Transverse colon (tissue), 4 donors: ENCODE data around the gene HAO2. TPM values are rescaled to one million over a fixed set of nuclear protein-coding genes. Genes with fewer than 3 reads are reported as not detected.

Experiments
- DNase-seq: peaks from one replicate; pipeline ENCODE4 v3.0.0-alpha.2; 2019
- H3K27ac ChIP-seq, 4 donors: fragments of 200-600 bp; sonication (generic); 2 replicates each; pipeline ENCODE4 v1.5.1; 2016 to 2018; ENCODE audit warnings: inconsistent platforms in 4 of 4
- H3K27me3 ChIP-seq: fragments of 200-600 bp; sonication (generic); 2 replicates; pipeline ENCODE4 v1.5.1; 2017; ENCODE audit warnings: inconsistent platforms
- H3K36me3 ChIP-seq, 4 donors: fragments of 200-600 bp; sonication (generic); 2 replicates each; pipeline ENCODE4 v1.5.1; 2017 to 2019; ENCODE audit warnings: inconsistent platforms in 4 of 4
- H3K4me1 ChIP-seq, 4 donors: fragments of 200-600 bp; sonication (generic); 2 replicates each; pipeline ENCODE4 v1.5.1; 2017 to 2020; ENCODE audit warnings: inconsistent platforms in 4 of 4
- H3K4me3 ChIP-seq, 4 donors: fragments of 200-600 bp; sonication (generic); 1 replicate in 1 of 4; 2 replicates in 3 of 4; pipeline versions ENCODE4 v1.5.1 to v1.6.1; 2017 to 2019; ENCODE audit warnings: inconsistent platforms in 4 of 4
- H3K9me3 ChIP-seq, 2 donors: fragments of 200-600 bp; sonication (generic); 2 replicates each; pipeline ENCODE4 v1.5.1; 2017 to 2019; ENCODE audit warnings: inconsistent platforms in 2 of 2
- CTCF ChIP-seq, 5 experiments: fragments of 200-600 bp in 3 of 5; fragments of 450-650 bp in 2 of 5; sonication (generic) in 3 of 5; IDR thresholded peaks; 1 replicate in 2 of 5; 2 replicates in 3 of 5; pipeline ENCODE4 v1.5.1; 2016 to 2017; ENCODE audit warnings: antibody characterized with exemption in 5 of 5, inconsistent platforms in 3 of 5, mild to moderate bottlenecking in 2 of 5, moderate library complexity in 1 of 5
- EP300 ChIP-seq: sonication (generic); formaldehyde crosslinking; IDR thresholded peaks from one replicate; pipeline ENCODE4 v1.6.1; 2017; ENCODE audit warnings: antibody characterized with exemption, low read depth
- POLR2A ChIP-seq: fragments of 450-650 bp; IDR thresholded peaks from one replicate; pipeline ENCODE4 v1.6.1; 2016; ENCODE audit warnings: antibody characterized with exemption, mild to moderate bottlenecking, moderate library complexity
- POLR2AphosphoS5 ChIP-seq, 3 donors: sonication (generic); formaldehyde crosslinking; IDR thresholded peaks; one replicate each; pipeline ENCODE4 v1.6.1; 2016; ENCODE audit warnings: antibody characterized with exemption in 3 of 3
- WGBS, 2 donors: methylation state at CpG; one replicate each; pipeline ENCODE4 v1.1.5; 2018; ENCODE audit warnings: low coverage in 1 of 2; 5-methylcytosine and 5-hydroxymethylcytosine counted together
- in situ Hi-C, 4 donors: fragments of 200-750 bp; cut with MboI; loops; one replicate each; pipeline versions ENCODE4 v1.15.0 to v1.15.1; 2017; ENCODE audit warnings: low sequenced_read_pairs in 3 of 4, low pct_ligation_motif_present in 1 of 4, low pct_unique_long_range_greater_than_20kb in 1 of 4
- intact Hi-C: fragments of 100-400 bp; cut with DNase I; formaldehyde crosslinking; loops from one replicate; pipeline ENCODE4 v1.15.1; 2023; ENCODE audit warnings: low total_unique reads
- small RNA-seq, 4 donors: library from RNA; depleted of rRNA; stranded (forward); fragments of <200 nt; gene quantifications; one replicate each; pipeline ENCODE3, GENCODE V24; 2016
- total RNA-seq, 4 donors: library from RNA; depleted of rRNA; stranded (reverse); fragments of >200 nt; gene quantifications; one replicate each; pipeline ENCODE4 v1.1.0, GENCODE V29; 2016

HAO2 gene
- total RNA-seq, 4 donors from 2014 or later, result not detected

DNA sequence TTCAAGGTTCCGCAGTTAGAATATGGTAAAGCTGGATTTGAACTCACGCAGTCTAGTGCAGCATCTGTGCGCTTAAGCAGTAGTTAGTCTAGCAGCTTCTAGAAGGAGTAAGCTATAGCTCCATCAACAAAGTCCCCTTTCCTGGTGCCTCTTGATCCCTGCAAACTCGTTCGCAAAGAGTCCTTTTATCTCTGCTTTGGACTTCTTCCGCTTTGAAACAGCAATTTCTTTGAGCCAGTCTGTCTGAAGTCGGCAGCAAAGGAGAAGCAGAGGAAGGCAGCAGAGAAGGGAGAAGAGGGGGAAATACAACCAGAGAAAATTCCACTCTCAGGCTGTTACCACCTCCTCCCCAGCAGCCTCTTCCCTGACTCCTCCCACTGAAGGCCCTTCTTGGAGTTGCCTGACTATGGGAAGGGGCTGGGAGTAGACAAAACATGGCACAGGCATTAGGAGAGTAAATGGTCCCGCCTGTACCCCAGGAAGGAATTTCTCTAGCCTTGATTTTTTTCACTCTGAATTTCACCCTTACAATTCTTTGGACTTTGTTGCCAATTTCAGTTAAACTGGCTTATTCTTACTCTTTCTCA lies 72.2 kb downstream of the HAO2 start:
- H3K36me3 ChIP-seq, result no peaks in the 10 kb centered on the region
- intact Hi-C loops (no loop called here), in situ Hi-C loops (no loop called here)
- no peaks in the 10 kb centered on the region for H3K27me3 ChIP-seq
- no peaks in the 10 kb centered on the region for H3K4me1 ChIP-seq
- no peak overlapping the region for H3K4me3 ChIP-seq
- no peaks in the 10 kb centered on the region for H3K9me3 ChIP-seq
- DNase-seq, result no peak
- 72 to 94% methylated on average over 6 to 8 of the region's 8 CpGs for WGBS, 2 donors
- no peak for TF ChIP-seq CTCF (IDR thresholded peaks at IDR 0.05)
- TF ChIP-seq EP300, result no peak
- no peak for TF ChIP-seq POLR2A
- no peak for TF ChIP-seq POLR2AphosphoS5 (IDR thresholded peaks at IDR 0.05)
- no peak overlapping the region for H3K27ac ChIP-seq

DNA sequence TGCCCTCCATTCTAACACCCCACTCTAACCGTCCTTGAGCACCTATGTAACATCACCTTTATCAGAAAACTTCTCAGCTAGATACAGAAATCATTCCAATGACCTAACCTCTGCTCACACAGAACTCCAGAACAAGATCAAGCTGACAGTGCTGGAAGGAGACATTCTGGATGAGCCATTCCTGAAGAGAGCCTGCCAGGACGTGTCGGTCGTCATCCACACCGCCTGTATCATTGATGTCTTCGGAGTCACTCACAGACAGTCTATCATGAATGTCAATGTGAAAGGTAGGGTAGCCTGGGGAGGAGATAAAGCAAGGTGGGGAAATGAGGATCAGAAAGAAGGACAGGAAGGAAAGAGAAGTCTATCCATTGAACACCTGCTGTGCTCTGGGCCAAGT lies 74.2 kb downstream of the HAO2 start:
- no peak for DNase-seq
- TF ChIP-seq POLR2AphosphoS5 (IDR thresholded peaks at IDR 0.05) (no peak), POLR2A (no peak), EP300 (no peak), CTCF (IDR thresholded peaks at IDR 0.05) (no peak)
- intact Hi-C loops, result no loop called here
- Histone ChIP-seq H3K27me3 (no peaks in the 10 kb centered on the region), H3K4me1 (no peaks in the 10 kb centered on the region), H3K36me3 (no peaks in the 10 kb centered on the region), H3K27ac (no peak overlapping the region), H3K9me3 (no peaks in the 10 kb centered on the region), H3K4me3 (no peak overlapping the region)
- WGBS, 2 donors, result 93 to 94% methylated on average over 2 to 6 of the region's 6 CpGs
- in situ Hi-C loops, result no loop called here

Small RNA genes lying within 50 kb of the gene (small RNA-seq; reads per million reads assigned to genes)
- 0 to 0.18 (median 0) reads per million in 4 donors for gene RNU1-75P

Other genes with a start within 250 kb of the HAO2 start
- 10 to 100 TPM in 2 of 4 donors, 1 to 10 TPM in 2; 4.6 to 18.6 (median 10.3) TPM for gene WARS2, start 228.1 kb upstream of the HAO2 start, total RNA-seq
- gene HSD3B2, start 46.4 kb downstream of the HAO2 start, total RNA-seq, result 100 to 1,000 TPM in 1 of 4 donors, 10 to 100 TPM in 1, 1 to 10 TPM in 2; 3.0 to 125 (median 46.4) TPM
- gene HSD3B1, start 138.4 kb downstream of the HAO2 start, total RNA-seq, result 1 to 10 TPM in 1 of 4 donors, under 1 TPM in 1, not detected in 2; 0.32 to 1.5 TPM